Panc1 (cell line): ENCODE data around the gene OR6C2. TPM values are rescaled to one million over a fixed set of nuclear protein-coding genes. Genes with fewer than 3 reads are reported as not detected.

Experiments used
- ATAC-seq: fragments of 200-7000 bp; cut with Tn5 transposase; 2 replicates; pipeline ENCODE4 v1.9.1; 2020; ENCODE audit warnings: mild to moderate bottlenecking, moderate library complexity
- Bru-seq: library from RNA; stranded (reverse); fragments of 400-500 nt; gene quantifications from one replicate; lab custom pipeline; 2021; lab: Mats Ljungman, UMichigan
- BruChase-seq, 2 experiments: library from RNA; stranded (reverse); fragments of 400-500 nt; gene quantifications; one replicate each; lab custom pipeline; 2021; lab: Mats Ljungman, UMichigan
- BruUV-seq: library from RNA; stranded (reverse); fragments of 400-500 nt; replicated peaks from 2 replicates; lab custom pipeline; 2021; lab: Mats Ljungman, UMichigan
- CTCF ChIA-PET: fragments of 300-600 bp; sonication (Branson Sonifier 250); formaldehyde crosslinking; loops from one replicate; lab custom pipeline; 2022; ENCODE audit warnings: antibody characterized with exemption; lab: Charles Lee
- POLR2A ChIA-PET: fragments of 300-600 bp; sonication (Branson Sonifier 250); formaldehyde crosslinking; loops from one replicate; lab custom pipeline; 2022; ENCODE audit warnings: antibody characterized with exemption; lab: Charles Lee
- DNase-seq: peaks from one replicate; pipeline ENCODE4 v3.0.0-alpha.2; 2010; ENCODE audit warnings: low read depth, low spot score
- H3K27ac ChIP-seq: 2 replicates; pipeline ENCODE4 v1.5.1; 2011; ENCODE audit warnings: mild to moderate bottlenecking, low read length, inconsistent platforms
- H3K27me3 ChIP-seq: fragments of 200-500 bp; sonication (Bioruptor generic); 2 replicates; pipeline ENCODE4 v1.6.0; 2014; ENCODE audit warnings: low read length, inconsistent platforms; ENCODE audit not compliant: control insufficient read depth, insufficient read depth
- H3K36me3 ChIP-seq: fragments of 200-500 bp; sonication (Bioruptor generic); 2 replicates; pipeline ENCODE4 v1.5.1; 2014; ENCODE audit warnings: inconsistent platforms, mild to moderate bottlenecking, low read length, moderate library complexity; ENCODE audit not compliant: control insufficient read depth, insufficient read depth
- H3K4me1 ChIP-seq: 2 replicates; pipeline ENCODE4 v1.5.1; 2011; ENCODE audit warnings: inconsistent platforms, mild to moderate bottlenecking, low read length, moderate library complexity; ENCODE audit not compliant: control insufficient read depth, insufficient read depth
- H3K4me3 ChIP-seq, 2 experiments: 2 replicates each; pipeline ENCODE4 v1.5.1; 2011 to 2012; ENCODE audit warnings: low read depth in 2 of 2, low read length in 2 of 2, mild to moderate bottlenecking in 2 of 2, inconsistent platforms in 1 of 2, moderate library complexity in 1 of 2
- H3K9me3 ChIP-seq: fragments of 200-500 bp; sonication (Bioruptor generic); 2 replicates; pipeline ENCODE4 v1.5.1; 2014; ENCODE audit warnings: low read depth, mild to moderate bottlenecking, inconsistent platforms, low read length, moderate library complexity; ENCODE audit not compliant: control insufficient read depth, insufficient read depth
- POLR2AphosphoS5 ChIP-seq: IDR thresholded peaks from 2 replicates; pipeline ENCODE4 v1.6.1; 2012; ENCODE audit warnings: mild to moderate bottlenecking, low read depth, low read length, moderate library complexity
- SIN3A ChIP-seq: IDR thresholded peaks from 2 replicates; pipeline ENCODE4 v1.6.1; 2012; ENCODE audit warnings: low read depth, mild to moderate bottlenecking, low read length, moderate library complexity, borderline replicate concordance; ENCODE audit not compliant: insufficient read depth
- TCF7L2 ChIP-seq: IDR thresholded peaks from 2 replicates; pipeline ENCODE4 v1.6.1; 2011; ENCODE audit warnings: mild to moderate bottlenecking, low read depth, low read length, inconsistent platforms
- in situ Hi-C: cut with HindIII; loops from 2 replicates; pipeline ENCODE4 v1.10.0; 2016; ENCODE audit warnings: low sequenced_read_pairs, low pct_unique_long_range_greater_than_20kb
- intact Hi-C: fragments of 100-400 bp; cut with micrococcal nuclease; formaldehyde crosslinking; loops from one replicate; pipeline ENCODE4 v1.10.0; 2022; ENCODE audit not compliant: unreplicated experiment
- long read RNA-seq: library from polyadenylated mRNA; unstranded; transcript quantifications from one replicate; pipeline ENCODE4 v2.0.0, GENCODE V29; 2021; ENCODE audit not compliant: unreplicated experiment
- polyA plus RNA-seq: library from polyadenylated mRNA; unstranded; fragments of >200 nt; gene quantifications from one replicate; pipeline ENCODE4 v1.2.1, GENCODE V29; 2012; ENCODE audit warnings: missing spikeins; ENCODE audit not compliant: insufficient read length
- total RNA-seq: library from RNA; stranded (reverse); gene quantifications from one replicate; pipeline ENCODE4 v1.2.1, GENCODE V29; 2021; ENCODE audit not compliant: unreplicated experiment
- TF ChIP-seq, protein P1 (sequence below), 2 experiments: IDR thresholded peaks; 2 replicates each; pipeline ENCODE4 v1.6.1; 2011 to 2012; ENCODE audit warnings: low read depth in 2 of 2, control low read depth in 1 of 2, low read length in 1 of 2, mild to moderate bottlenecking in 1 of 2, moderate library complexity in 1 of 2; ENCODE audit not compliant: insufficient read depth in 1 of 2
- TF ChIP-seq, protein P2 (sequence below): fragments of 450-650 bp; IDR thresholded peaks from 2 replicates; pipeline ENCODE4 v1.5.1; 2017; ENCODE audit warnings: mild to moderate bottlenecking

OR6C2 gene
- total RNA-seq (not detected), Bru-seq, nascent RNA (not detected), BruChase-seq, experiment 1, labeled RNA remaining after a 2-hour chase (not detected), BruChase-seq, experiment 2, labeled RNA remaining after a 6-hour chase (not detected)
- polyA plus RNA-seq = not detected
- long read RNA-seq = 0 reads

DNA sequence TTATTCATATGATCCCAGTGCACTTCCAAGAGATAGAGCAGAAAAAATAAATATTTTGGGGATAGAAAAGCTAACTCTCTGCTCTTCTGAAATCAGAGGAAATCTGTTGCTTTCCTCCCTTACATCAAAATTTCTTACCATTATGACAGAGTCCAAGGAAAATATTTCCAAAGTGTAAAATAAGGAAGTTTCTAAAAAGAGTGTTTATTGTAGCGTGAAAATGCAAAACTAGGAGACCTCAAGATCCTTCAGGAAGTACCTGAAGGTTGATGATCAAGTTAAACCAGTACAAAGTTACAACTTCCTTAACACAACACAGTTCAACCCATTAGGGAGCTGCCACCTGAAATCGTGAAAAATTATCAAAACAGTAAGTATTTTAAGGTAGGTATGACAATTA lies at the start of gene OR6C2:
Gene OR6C2 (plus strand): TSS at position 301 of the 400 bp plus-strand sequence. CDS start 8,138 bp downstream, outside the sequence.
- DNase-seq (no peak), ATAC-seq (no peak)
- no peaks in the 10 kb centered on the region for H3K36me3 ChIP-seq
- CTCF ChIA-PET = no interaction called here
- H3K4me1 ChIP-seq = no peaks in the 10 kb centered on the region
- no TSS peak for BruUV-seq
- H3K27me3 ChIP-seq = no peaks in the 10 kb centered on the region
- H3K9me3 ChIP-seq = no peaks in the 10 kb centered on the region
- intact Hi-C loops (no loop called here), in situ Hi-C loops (no loop called here)
- TF ChIP-seq TCF7L2 = no peak
- TF ChIP-seq POLR2AphosphoS5 = no peak
- TF ChIP-seq, protein P1, sequence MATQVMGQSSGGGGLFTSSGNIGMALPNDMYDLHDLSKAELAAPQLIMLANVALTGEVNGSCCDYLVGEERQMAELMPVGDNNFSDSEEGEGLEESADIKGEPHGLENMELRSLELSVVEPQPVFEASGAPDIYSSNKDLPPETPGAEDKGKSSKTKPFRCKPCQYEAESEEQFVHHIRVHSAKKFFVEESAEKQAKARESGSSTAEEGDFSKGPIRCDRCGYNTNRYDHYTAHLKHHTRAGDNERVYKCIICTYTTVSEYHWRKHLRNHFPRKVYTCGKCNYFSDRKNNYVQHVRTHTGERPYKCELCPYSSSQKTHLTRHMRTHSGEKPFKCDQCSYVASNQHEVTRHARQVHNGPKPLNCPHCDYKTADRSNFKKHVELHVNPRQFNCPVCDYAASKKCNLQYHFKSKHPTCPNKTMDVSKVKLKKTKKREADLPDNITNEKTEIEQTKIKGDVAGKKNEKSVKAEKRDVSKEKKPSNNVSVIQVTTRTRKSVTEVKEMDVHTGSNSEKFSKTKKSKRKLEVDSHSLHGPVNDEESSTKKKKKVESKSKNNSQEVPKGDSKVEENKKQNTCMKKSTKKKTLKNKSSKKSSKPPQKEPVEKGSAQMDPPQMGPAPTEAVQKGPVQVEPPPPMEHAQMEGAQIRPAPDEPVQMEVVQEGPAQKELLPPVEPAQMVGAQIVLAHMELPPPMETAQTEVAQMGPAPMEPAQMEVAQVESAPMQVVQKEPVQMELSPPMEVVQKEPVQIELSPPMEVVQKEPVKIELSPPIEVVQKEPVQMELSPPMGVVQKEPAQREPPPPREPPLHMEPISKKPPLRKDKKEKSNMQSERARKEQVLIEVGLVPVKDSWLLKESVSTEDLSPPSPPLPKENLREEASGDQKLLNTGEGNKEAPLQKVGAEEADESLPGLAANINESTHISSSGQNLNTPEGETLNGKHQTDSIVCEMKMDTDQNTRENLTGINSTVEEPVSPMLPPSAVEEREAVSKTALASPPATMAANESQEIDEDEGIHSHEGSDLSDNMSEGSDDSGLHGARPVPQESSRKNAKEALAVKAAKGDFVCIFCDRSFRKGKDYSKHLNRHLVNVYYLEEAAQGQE (IDR thresholded peaks at IDR 0.05; ENCODE audit: insufficient read depth in 1 of 2, low read depth in 2 of 2, low read length in 1 of 2) = no peak
- no peak for TF ChIP-seq SIN3A
- TF ChIP-seq, protein P2, sequence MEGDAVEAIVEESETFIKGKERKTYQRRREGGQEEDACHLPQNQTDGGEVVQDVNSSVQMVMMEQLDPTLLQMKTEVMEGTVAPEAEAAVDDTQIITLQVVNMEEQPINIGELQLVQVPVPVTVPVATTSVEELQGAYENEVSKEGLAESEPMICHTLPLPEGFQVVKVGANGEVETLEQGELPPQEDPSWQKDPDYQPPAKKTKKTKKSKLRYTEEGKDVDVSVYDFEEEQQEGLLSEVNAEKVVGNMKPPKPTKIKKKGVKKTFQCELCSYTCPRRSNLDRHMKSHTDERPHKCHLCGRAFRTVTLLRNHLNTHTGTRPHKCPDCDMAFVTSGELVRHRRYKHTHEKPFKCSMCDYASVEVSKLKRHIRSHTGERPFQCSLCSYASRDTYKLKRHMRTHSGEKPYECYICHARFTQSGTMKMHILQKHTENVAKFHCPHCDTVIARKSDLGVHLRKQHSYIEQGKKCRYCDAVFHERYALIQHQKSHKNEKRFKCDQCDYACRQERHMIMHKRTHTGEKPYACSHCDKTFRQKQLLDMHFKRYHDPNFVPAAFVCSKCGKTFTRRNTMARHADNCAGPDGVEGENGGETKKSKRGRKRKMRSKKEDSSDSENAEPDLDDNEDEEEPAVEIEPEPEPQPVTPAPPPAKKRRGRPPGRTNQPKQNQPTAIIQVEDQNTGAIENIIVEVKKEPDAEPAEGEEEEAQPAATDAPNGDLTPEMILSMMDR = no peak
- H3K4me3 ChIP-seq = no peak within 1 kb of the TSS
- H3K27ac ChIP-seq = no peak within 1 kb of the TSS
- POLR2A ChIA-PET = no interaction called here

DNA sequence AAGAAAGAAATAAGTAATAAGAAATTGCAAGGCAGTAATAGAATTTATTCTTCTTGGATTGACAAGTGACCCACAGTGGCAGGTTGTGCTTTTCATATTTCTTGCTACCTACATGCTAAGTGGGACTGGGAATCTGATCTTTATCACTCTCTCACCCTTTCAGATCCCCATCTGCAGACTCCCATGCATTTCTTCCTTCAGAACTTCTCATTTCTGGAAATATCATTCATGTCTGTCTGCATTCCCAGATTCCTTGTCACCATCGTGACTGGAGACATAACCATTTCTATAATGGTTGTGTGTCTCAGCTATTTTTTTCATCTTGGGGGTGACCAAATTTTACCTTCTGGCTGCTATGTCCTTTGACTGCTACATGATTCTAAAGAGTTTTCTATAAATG lies 47.5 kb upstream of the OR6C2 start:
- in situ Hi-C loops (no loop called here), intact Hi-C loops (loop anchor here (10.0 kb wide), 1 partner anchor 192 kb away; no protein-coding TSS in a partner anchor)
- Histone ChIP-seq H3K27me3 (peaks cover 2% of the 10 kb centered on the region), H3K36me3 (no peaks in the 10 kb centered on the region), H3K4me3 (no peak overlapping the region), H3K27ac (no peak overlapping the region), H3K9me3 (no peaks in the 10 kb centered on the region), H3K4me1 (no peaks in the 10 kb centered on the region)
- no peak for DNase-seq
- BruUV-seq = no TSS peak
- ATAC-seq = no peak
- ChIA-PET POLR2A (no interaction called here), CTCF (no interaction called here)
- TF ChIP-seq, protein P2 = no peak
- TF ChIP-seq, protein P1 (IDR thresholded peaks at IDR 0.05; ENCODE audit: insufficient read depth in 1 of 2, low read depth in 2 of 2, low read length in 1 of 2) = no peak
- TF ChIP-seq POLR2AphosphoS5 (no peak), SIN3A (no peak), TCF7L2 (no peak)
